ENCODE measurements around the gene RAMP3. TPM values are rescaled to one million over a fixed set of nuclear protein-coding genes. Genes with fewer than 3 reads are reported as not detected.
A peak's percentile ranks its signal among the peaks of the same experiment; 100 is the strongest.

RAMP3 gene
- total RNA-seq, 1 experiment from 2014 or later, result not detected

DNA sequence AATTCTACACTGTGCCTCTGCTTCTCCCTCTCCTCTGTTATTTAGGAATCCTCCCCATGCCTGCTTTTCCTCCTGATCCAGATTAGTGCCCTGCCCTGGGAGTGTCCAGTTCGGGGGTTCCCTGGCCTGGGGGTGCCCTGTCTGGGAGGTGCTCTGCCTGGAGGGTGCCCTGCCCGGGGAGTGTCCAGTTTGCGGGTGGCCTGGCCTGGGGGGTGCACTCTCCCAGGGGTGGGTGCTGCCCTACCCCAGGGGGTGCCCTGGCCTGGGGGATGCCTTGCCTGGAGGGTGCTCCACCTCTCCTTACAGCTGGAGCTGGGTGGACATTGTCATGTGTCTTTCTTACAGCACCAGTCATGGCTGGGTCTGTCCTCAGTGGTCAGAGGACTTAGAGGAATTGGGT, 20.2 kb downstream of the RAMP3 start:
- no TSS peak for BruUV-seq (replicated peaks)
- no peaks in the 10 kb centered on the region for H4K20me1 ChIP-seq (ENCODE audit: low read length)
- no peak overlapping the region for H3K9ac ChIP-seq (ENCODE audit: low read length)
- no peaks in the 10 kb centered on the region for H3K9me3 ChIP-seq (ENCODE audit: low read length)
- H3K4me1 ChIP-seq (ENCODE audit: insufficient read depth, low read length), result no peaks in the 10 kb centered on the region
- H3K36me3 ChIP-seq (ENCODE audit: low read depth, low read length), result no peaks in the 10 kb centered on the region
- no peak for ATAC-seq
- H3K27ac ChIP-seq (ENCODE audit: low read length), result no peak overlapping the region
- no peaks in the 10 kb centered on the region for H3K79me2 ChIP-seq (ENCODE audit: low read length)
- H3F3A ChIP-seq (ENCODE audit: low read length, unreplicated experiment), result no peaks in the 10 kb centered on the region
- H3K4me2 ChIP-seq (ENCODE audit: low read length), result no peak overlapping the region
- no peak overlapping the region for H2AFZ ChIP-seq (ENCODE audit: low read length)
- H3K4me3 ChIP-seq (ENCODE audit: low read length), result no peak overlapping the region
- H3K27me3 ChIP-seq (ENCODE audit: low read length), result peaks cover 26% of the 10 kb centered on the region
- intact Hi-C loops (cut with micrococcal nuclease), result no loop called here
- POLR2A ChIA-PET (ENCODE audit: unreplicated experiment), result no interaction called here
- TF ChIP-seq EZH2phosphoT487 (IDR thresholded peaks at IDR 0.05; ENCODE audit: borderline replicate concordance, low read length) (no peak), EZH2 (IDR thresholded peaks at IDR 0.05; ENCODE audit: low read length, unreplicated experiment) (no peak)
- no peak for DNase-seq
- no peaks in the 10 kb centered on the region for H3K9me2 ChIP-seq (replicated peaks; ENCODE audit: low read length)
- CTCF ChIA-PET, result no interaction called here

DNA sequence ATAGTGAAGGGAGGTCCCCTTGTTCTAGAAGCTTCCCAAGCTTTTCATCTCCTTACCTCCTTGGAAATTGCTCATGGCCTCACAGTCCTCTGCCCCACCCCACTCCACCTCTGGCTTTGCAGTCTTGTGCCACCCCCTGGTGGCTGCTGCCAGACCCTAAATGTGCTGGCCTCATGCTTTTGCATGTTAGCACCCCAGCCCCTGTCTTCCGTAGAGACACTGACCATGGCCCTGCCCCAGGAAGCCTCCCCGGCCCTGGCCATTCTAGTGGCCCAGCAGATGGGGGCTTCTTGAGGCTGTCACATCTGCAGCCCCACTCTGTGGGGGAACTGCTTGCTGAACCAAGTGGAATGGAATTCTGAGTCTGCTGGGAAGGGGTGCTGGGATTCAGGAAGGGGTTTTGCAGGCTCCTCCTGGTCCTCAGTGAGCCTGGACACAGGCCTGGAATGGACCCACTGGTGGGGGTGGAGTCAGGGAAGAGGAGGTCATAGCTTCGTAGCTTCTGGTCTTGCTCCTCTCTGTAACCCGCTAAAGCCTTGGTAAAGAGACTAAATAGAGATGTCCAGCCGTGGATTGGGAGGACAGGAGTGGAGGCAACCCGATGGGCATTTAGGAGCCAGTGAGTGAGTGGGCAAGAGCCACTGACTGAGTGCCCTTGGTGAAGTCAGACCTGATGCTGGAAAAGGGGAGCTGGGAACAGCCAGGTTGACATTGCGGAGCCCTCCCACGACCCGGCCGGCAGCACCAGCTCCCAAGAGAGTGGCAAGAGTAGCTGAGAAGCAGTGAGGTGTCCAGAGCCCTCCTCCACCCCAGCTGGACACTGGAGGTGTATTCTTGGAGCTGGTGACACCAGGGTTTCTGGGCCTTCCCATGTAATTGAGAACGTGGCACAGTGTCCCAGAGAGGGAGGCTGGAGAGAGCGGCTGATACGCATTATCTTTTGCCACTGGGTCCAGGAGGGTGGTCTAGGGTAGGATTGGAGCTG, 20.9 kb downstream of the RAMP3 start:
- no peak overlapping the region for H3K4me3 ChIP-seq (ENCODE audit: low read length)
- no peaks in the 10 kb centered on the region for H3K9me2 ChIP-seq (replicated peaks; ENCODE audit: low read length)
- ChIA-PET CTCF (no interaction called here), POLR2A (ENCODE audit: unreplicated experiment) (no interaction called here)
- no peaks in the 10 kb centered on the region for H3K9me3 ChIP-seq (ENCODE audit: low read length)
- intact Hi-C loops (cut with micrococcal nuclease), result no loop called here
- BruUV-seq (replicated peaks), result no TSS peak
- DNase-seq (no peak), ATAC-seq (peak; percentile 45)
- H2AFZ ChIP-seq (ENCODE audit: low read length), result no peak overlapping the region
- H3K9ac ChIP-seq (ENCODE audit: low read length), result no peak overlapping the region
- no peaks in the 10 kb centered on the region for H3K36me3 ChIP-seq (ENCODE audit: low read depth, low read length)
- TF ChIP-seq, protein P1, sequence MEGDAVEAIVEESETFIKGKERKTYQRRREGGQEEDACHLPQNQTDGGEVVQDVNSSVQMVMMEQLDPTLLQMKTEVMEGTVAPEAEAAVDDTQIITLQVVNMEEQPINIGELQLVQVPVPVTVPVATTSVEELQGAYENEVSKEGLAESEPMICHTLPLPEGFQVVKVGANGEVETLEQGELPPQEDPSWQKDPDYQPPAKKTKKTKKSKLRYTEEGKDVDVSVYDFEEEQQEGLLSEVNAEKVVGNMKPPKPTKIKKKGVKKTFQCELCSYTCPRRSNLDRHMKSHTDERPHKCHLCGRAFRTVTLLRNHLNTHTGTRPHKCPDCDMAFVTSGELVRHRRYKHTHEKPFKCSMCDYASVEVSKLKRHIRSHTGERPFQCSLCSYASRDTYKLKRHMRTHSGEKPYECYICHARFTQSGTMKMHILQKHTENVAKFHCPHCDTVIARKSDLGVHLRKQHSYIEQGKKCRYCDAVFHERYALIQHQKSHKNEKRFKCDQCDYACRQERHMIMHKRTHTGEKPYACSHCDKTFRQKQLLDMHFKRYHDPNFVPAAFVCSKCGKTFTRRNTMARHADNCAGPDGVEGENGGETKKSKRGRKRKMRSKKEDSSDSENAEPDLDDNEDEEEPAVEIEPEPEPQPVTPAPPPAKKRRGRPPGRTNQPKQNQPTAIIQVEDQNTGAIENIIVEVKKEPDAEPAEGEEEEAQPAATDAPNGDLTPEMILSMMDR (conservative IDR thresholded peaks at IDR 0.05; ENCODE audit: low read depth, low read length), result peak; percentile 44
- no peak for TF ChIP-seq EZH2 (IDR thresholded peaks at IDR 0.05; ENCODE audit: low read length, unreplicated experiment)
- no peaks in the 10 kb centered on the region for H3K4me1 ChIP-seq (ENCODE audit: insufficient read depth, low read length)
- H3F3A ChIP-seq (ENCODE audit: low read length, unreplicated experiment), result no peaks in the 10 kb centered on the region
- H3K79me2 ChIP-seq (ENCODE audit: low read length), result no peaks in the 10 kb centered on the region
- peaks cover 26% of the 10 kb centered on the region for H3K27me3 ChIP-seq (ENCODE audit: low read length)
- no peaks in the 10 kb centered on the region for H4K20me1 ChIP-seq (ENCODE audit: low read length)
- H3K4me2 ChIP-seq (ENCODE audit: low read length), result no peak overlapping the region
- H3K27ac ChIP-seq (ENCODE audit: low read length), result no peak overlapping the region

DNA sequence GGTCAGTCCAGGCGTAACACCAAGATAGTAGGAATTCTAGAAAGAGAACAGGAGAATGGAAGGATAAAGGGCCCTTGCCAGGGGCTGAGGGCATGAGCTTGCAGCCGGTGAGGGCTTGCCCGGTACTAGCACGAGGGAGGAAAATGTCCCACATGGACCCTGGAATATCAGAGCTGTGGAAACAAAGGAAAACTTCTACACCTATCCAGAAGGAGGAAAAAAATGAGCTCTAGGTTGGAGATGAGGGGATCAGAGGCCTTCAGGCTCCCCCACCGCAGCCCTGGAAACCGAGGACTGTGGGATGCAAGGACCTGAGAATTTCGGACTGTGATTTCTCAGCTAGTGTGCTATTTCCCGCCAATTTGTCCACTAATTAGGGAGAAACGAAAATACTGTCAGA, 22.1 kb downstream of the RAMP3 start:
- POLR2A ChIA-PET (ENCODE audit: unreplicated experiment), result no interaction called here
- Histone ChIP-seq H3K9me2 (replicated peaks; ENCODE audit: low read length) (no peaks in the 10 kb centered on the region), H3F3A (ENCODE audit: low read length, unreplicated experiment) (no peaks in the 10 kb centered on the region), H3K36me3 (ENCODE audit: low read depth, low read length) (no peaks in the 10 kb centered on the region), H3K4me2 (ENCODE audit: low read length) (no peak overlapping the region), H3K27me3 (ENCODE audit: low read length) (peaks cover 26% of the 10 kb centered on the region), H3K4me3 (ENCODE audit: low read length) (no peak overlapping the region), H3K9ac (ENCODE audit: low read length) (no peak overlapping the region), H3K4me1 (ENCODE audit: insufficient read depth, low read length) (no peaks in the 10 kb centered on the region), H3K27ac (ENCODE audit: low read length) (no peak overlapping the region), H3K79me2 (ENCODE audit: low read length) (no peaks in the 10 kb centered on the region), H2AFZ (ENCODE audit: low read length) (no peak overlapping the region), H4K20me1 (ENCODE audit: low read length) (no peaks in the 10 kb centered on the region), H3K9me3 (ENCODE audit: low read length) (no peaks in the 10 kb centered on the region)
- CTCF ChIA-PET, result no interaction called here
- DNase-seq (no peak), ATAC-seq (no peak)
- BruUV-seq (replicated peaks), result no TSS peak
- TF ChIP-seq, protein P1 (conservative IDR thresholded peaks at IDR 0.05; ENCODE audit: low read depth, low read length), result no peak
- no peak for TF ChIP-seq EZH2 (IDR thresholded peaks at IDR 0.05; ENCODE audit: low read length, unreplicated experiment)
- no peak for TF ChIP-seq EZH2phosphoT487 (IDR thresholded peaks at IDR 0.05; ENCODE audit: borderline replicate concordance, low read length)
- intact Hi-C loops (cut with micrococcal nuclease), result no loop called here
